GM12873 (cell line): ENCODE measurements around the gene LPGAT1.

Experiments used
- CTCF ChIP-seq: IDR thresholded peaks from 2 replicates; pipeline ENCODE4 v1.5.1; 2012; ENCODE audit warnings: low read depth, mild to moderate bottlenecking, moderate library complexity, low read length, control low read depth; ENCODE audit not compliant: insufficient read depth; ENCODE audit errors: missing control alignments

Gene LPGAT1

GRCh38 chr1:211749251-211749650 lies 81.3 kb downstream of the LPGAT1 start:
- no peak for TF ChIP-seq CTCF

- no peak for TF ChIP-seq CTCF
These were observed 81.8 kb downstream of the LPGAT1 start for GRCh38 chr1:211748810-211749209.

- no peak for TF ChIP-seq CTCF
These were observed 87.6 kb downstream of the LPGAT1 start for GRCh38 chr1:211742889-211743529.

GRCh38 chr1:211742272-211742671 lies 88.3 kb downstream of the LPGAT1 start:
- no peak for TF ChIP-seq CTCF

GRCh38 chr1:211741788-211742187 lies 88.8 kb downstream of the LPGAT1 start:
- TF ChIP-seq CTCF: no peak

GRCh38 chr1:211741116-211741515 lies 89.4 kb downstream of the LPGAT1 start:
- no peak for TF ChIP-seq CTCF

GRCh38 chr1:211739671-211740411 lies 90.7 kb downstream of the LPGAT1 start:
- TF ChIP-seq CTCF: no peak
